IMR-90 (cell line): ENCODE data around the gene ABL1. TPM values are rescaled to one million over a fixed set of nuclear protein-coding genes. Genes with fewer than 3 reads are reported as not detected.

Experiments
- ATAC-seq: fragments of 200-7000 bp; cut with Tn5 transposase; 2 replicates; pipeline ENCODE4 v1.9.1; 2020; ENCODE audit warnings: low read depth, mild to moderate bottlenecking, moderate library complexity
- BruUV-seq: library from RNA; stranded (reverse); fragments of 400-500 nt; replicated peaks from 2 replicates; lab custom pipeline; 2021; lab: Mats Ljungman, UMichigan
- CTCF ChIA-PET: fragments of 300-600 bp; formaldehyde crosslinking; extraction: SDS; loops from one replicate; lab custom pipeline; 2021; ENCODE audit warnings: antibody characterized with exemption; lab: Yijun Ruan, JAX
- POLR2A ChIA-PET: fragments of 300-600 bp; sonication (Branson Sonifier 250); formaldehyde crosslinking; loops from one replicate; lab custom pipeline; 2022; ENCODE audit warnings: antibody characterized with exemption; ENCODE audit not compliant: unreplicated experiment; lab: Charles Lee
- DNase-seq: peaks from one replicate; pipeline ENCODE4 v3.0.0; 2013
- H2AFZ ChIP-seq: replicated peaks from 2 replicates; pipeline ENCODE3; 2013; ENCODE audit warnings: low read length, mild to moderate bottlenecking; ENCODE audit not compliant: poor library complexity
- H2AK5ac ChIP-seq: 2 replicates; pipeline ENCODE4 v1.6.1; 2013; ENCODE audit warnings: low read depth, low read length, inconsistent platforms
- H2AK9ac ChIP-seq: replicated peaks from 2 replicates; pipeline ENCODE3; 2013; ENCODE audit warnings: mild to moderate bottlenecking, low read depth, low read length, moderate library complexity; ENCODE audit not compliant: poor library complexity
- H2BK120ac ChIP-seq: 2 replicates; pipeline ENCODE4 v1.6.1; 2013; ENCODE audit warnings: low read depth, low read length, inconsistent platforms
- H2BK15ac ChIP-seq: 3 replicates; pipeline ENCODE4 v1.6.1; 2013; ENCODE audit warnings: low read depth, low read length, inconsistent platforms
- H2BK20ac ChIP-seq: 2 replicates; pipeline ENCODE4 v1.6.1; 2013; ENCODE audit warnings: low read depth, mild to moderate bottlenecking, inconsistent platforms, low read length, moderate library complexity
- H2BK5ac ChIP-seq: 2 replicates; pipeline ENCODE4 v1.6.1; 2013; ENCODE audit warnings: mild to moderate bottlenecking, low read depth, low read length, inconsistent platforms; ENCODE audit not compliant: poor library complexity, severe bottlenecking
- H3K14ac ChIP-seq: replicated peaks from 2 replicates; pipeline ENCODE4 v1.6.1; 2013; ENCODE audit warnings: low read depth, low read length, inconsistent platforms
- H3K18ac ChIP-seq: 2 replicates; pipeline ENCODE4 v1.6.1; 2013; ENCODE audit warnings: low read depth, low read length, control low read depth
- H3K23ac ChIP-seq: 2 replicates; pipeline ENCODE4 v1.6.1; 2013; ENCODE audit warnings: low read depth, low read length, inconsistent platforms
- H3K27ac ChIP-seq: 2 replicates; pipeline ENCODE4 v1.5.1; 2013; ENCODE audit warnings: mild to moderate bottlenecking, control low read depth, low read length; ENCODE audit not compliant: insufficient read depth
- H3K27me3 ChIP-seq: 2 replicates; pipeline ENCODE4 v1.6.1; 2013; ENCODE audit warnings: low read length; ENCODE audit not compliant: control insufficient read depth, insufficient read depth
- H3K36me3 ChIP-seq: 2 replicates; pipeline ENCODE4 v1.6.1; 2013; ENCODE audit warnings: low read length, mixed read lengths; ENCODE audit not compliant: control insufficient read depth, insufficient read depth
- H3K4ac ChIP-seq: 2 replicates; pipeline ENCODE4 v1.6.1; 2013; ENCODE audit warnings: low read depth, low read length, inconsistent platforms
- H3K4me1 ChIP-seq: 2 replicates; pipeline ENCODE4 v1.6.1; 2013; ENCODE audit warnings: low read length, mixed read lengths; ENCODE audit not compliant: control insufficient read depth, insufficient read depth
- H3K4me2 ChIP-seq: 2 replicates; pipeline ENCODE4 v1.6.1; 2013; ENCODE audit warnings: low read depth, mild to moderate bottlenecking, control low read depth, low read length, moderate library complexity
- H3K4me3 ChIP-seq: 2 replicates; pipeline ENCODE4 v1.5.1; 2013; ENCODE audit warnings: low read depth, mild to moderate bottlenecking, control low read depth, low read length, moderate library complexity; ENCODE audit not compliant: insufficient read depth
- H3K56ac ChIP-seq: 2 replicates; pipeline ENCODE4 v1.6.1; 2013; ENCODE audit warnings: low read length, inconsistent platforms; ENCODE audit not compliant: insufficient read depth; ENCODE audit errors: extremely low read depth
- H3K79me1 ChIP-seq, 2 experiments: 2 replicates each; pipeline ENCODE4 v1.6.1; 2013; ENCODE audit warnings: low read length in 2 of 2, inconsistent platforms in 1 of 2, low read depth in 1 of 2
- H3K9ac ChIP-seq: 2 replicates; pipeline ENCODE4 v1.6.1; 2013; ENCODE audit warnings: low read depth, low read length, control low read depth
- H3K9me1 ChIP-seq: 2 replicates; pipeline ENCODE4 v1.6.1; 2013; ENCODE audit warnings: low read length, inconsistent platforms; ENCODE audit not compliant: insufficient read depth
- H3K9me3 ChIP-seq: 2 replicates; pipeline ENCODE4 v1.6.1; 2013; ENCODE audit warnings: low read length; ENCODE audit not compliant: control insufficient read depth, insufficient read depth
- H4K20me1 ChIP-seq: 2 replicates; pipeline ENCODE4 v1.6.1; 2013; ENCODE audit warnings: low read length, inconsistent platforms; ENCODE audit not compliant: insufficient read depth
- H4K5ac ChIP-seq: 2 replicates; pipeline ENCODE4 v1.6.1; 2013; ENCODE audit warnings: mild to moderate bottlenecking, low read depth, low read length, control low read depth
- H4K8ac ChIP-seq, 2 experiments: 2 replicates each; pipeline ENCODE4 v1.6.1; 2013; ENCODE audit warnings: low read depth in 2 of 2, low read length in 2 of 2, control low read depth in 1 of 2, inconsistent platforms in 1 of 2
- H4K91ac ChIP-seq: 2 replicates; pipeline ENCODE4 v1.6.1; 2013; ENCODE audit warnings: low read depth, low read length, inconsistent platforms; ENCODE audit not compliant: insufficient read depth
- CHD1 ChIP-seq: IDR thresholded peaks from 2 replicates; pipeline ENCODE4 v1.6.1; 2012; ENCODE audit warnings: low read depth, low read length, improper control_type of control experiment
- CTCF ChIP-seq: conservative IDR thresholded peaks from 2 replicates; pipeline ENCODE4 v1.5.1; 2012; ENCODE audit warnings: mild to moderate bottlenecking, low read depth, low read length, improper control_type of control experiment
- MAFK ChIP-seq: IDR thresholded peaks from 2 replicates; pipeline ENCODE4 v1.6.1; 2012; ENCODE audit warnings: low read depth, low read length, improper control_type of control experiment
- NFE2L2 ChIP-seq: fragments of 150-350 bp; IDR thresholded peaks from 2 replicates; pipeline ENCODE4 v1.6.1; 2016; ENCODE audit warnings: low read depth, mild to moderate bottlenecking, low read length
- POLR2A ChIP-seq: IDR thresholded peaks from 2 replicates; pipeline ENCODE4 v1.6.1; 2012; ENCODE audit warnings: mild to moderate bottlenecking, low read depth, low read length
- USF2 ChIP-seq: fragments of 150-350 bp; IDR thresholded peaks from 2 replicates; pipeline ENCODE4 v1.6.1; 2017; ENCODE audit warnings: mild to moderate bottlenecking, antibody characterized with exemption, low read length, low read depth
- WGBS, 2 experiments: methylation state at CpG; one replicate each; pipeline versions ENCODE4 v1.1.5 to v1.1.7; 2013; ENCODE audit warnings: missing lambda C conversion rate in 2 of 2; ENCODE audit not compliant: insufficient read length in 1 of 2; ENCODE audit errors: extremely low coverage in 2 of 2; 5-methylcytosine and 5-hydroxymethylcytosine counted together
- dilution Hi-C: fragments of 300-500 bp; cut with HindIII; formaldehyde crosslinking; loops from one replicate; pipeline ENCODE4 v1.14.3; 2018; ENCODE audit warnings: low sequenced_read_pairs; ENCODE audit not compliant: unreplicated experiment
- in situ Hi-C: fragments of 300-500 bp; cut with MboI; formaldehyde crosslinking; loops from 3 replicates; pipeline ENCODE4 v1.14.3; 2019; ENCODE audit warnings: low sequenced_read_pairs, inconsistent platforms, mixed read lengths
- intact Hi-C: fragments of 100-400 bp; cut with micrococcal nuclease; formaldehyde crosslinking; loops from 2 replicates; pipeline ENCODE4 v1.10.0; 2022
- polyA plus RNA-seq, 3 experiments: library from polyadenylated mRNA; depleted of rRNA; stranded (reverse); fragments of >200 nt; gene quantifications; 2 replicates each; pipeline ENCODE4 v1.2.3, GENCODE V29; 2012; ENCODE audit warnings: low replicate concordance in 1 of 3
- total RNA-seq: library from RNA; depleted of rRNA; stranded (reverse); fragments of >200 nt; gene quantifications from 2 replicates; pipeline ENCODE4 v1.2.3, GENCODE V29; 2012

ABL1 gene
- total and polyA plus RNA-seq, 2 of the 4 experiments (the other 2 are of a cell fraction), result 33.7 to 49.1 TPM

- in situ Hi-C loops, result loop anchor here (5.0 kb wide), 1 partner anchor 154 kb away; no protein-coding TSS in a partner anchor
- H3K36me3 ChIP-seq, result peaks cover 51% of the 10 kb centered on the region
These were observed 26.5 kb downstream of the ABL1 start for GRCh38 chr9:130861372-130862180.

More at GRCh38 chr9:130861372-130862180, 26.5 kb downstream of the ABL1 start:
- Histone ChIP-seq H3K79me1 (peaks cover 37 to 93% of the 10 kb centered on the region in 2 experiments), H2BK120ac (peak overlapping the region; percentile 44; the same call in 1 of the 2 replicates), H4K5ac (peak overlapping the region; percentile 18; the same call in 1 of the 2 replicates), H3K4ac (peak overlapping the region; percentile 39; the same call in 1 of the 2 replicates), H2BK20ac (no peak overlapping the region), H3K27ac (peak overlapping the region; percentile 53), H3K9ac (peak overlapping the region; percentile 36; the same call in 1 of the 2 replicates), H3K18ac (peak overlapping the region; percentile 20; the same call in 1 of the 2 replicates), H2BK15ac (peak overlapping the region; percentile 46; the same call in 2 of the 3 replicates), H2AK9ac (no peak overlapping the region), H3K27me3 (no peaks in the 10 kb centered on the region), H3K14ac (peak overlapping the region; percentile 53; the same call in 1 of the 2 replicates), H2AFZ (no peak overlapping the region), H4K20me1 (peaks cover 77% of the 10 kb centered on the region), H3K4me2 (peak overlapping the region; percentile 58; the same call in 1 of the 2 replicates), H3K23ac (peak overlapping the region; percentile 19; the same call in 1 of the 2 replicates), H4K91ac (0 out of 2 replicates have a peak overlapping the region, but pooled peaks have one; percentile 17), H3K9me3 (no peaks in the 10 kb centered on the region), H4K8ac (peak overlapping the region; percentile 10 to 49; a peak in 2 of 4 replicates), H3K4me3 (no peak overlapping the region), H3K4me1 (peaks cover 35% of the 10 kb centered on the region), H2AK5ac (peak overlapping the region; percentile 88), H3K56ac (peak overlapping the region; percentile 7; the same call in 1 of the 2 replicates), H2BK5ac (peak overlapping the region; percentile 43), H3K9me1 (peaks cover 23% of the 10 kb centered on the region)
- POLR2A ChIA-PET, result interaction anchor here (0.6 kb wide), 2 partner anchors 42 to 98 kb away, joined by 3 to 18 read pairs; no protein-coding TSS in a partner anchor
- CTCF ChIA-PET, result interaction anchor here (0.5 to 1.4 kb wide), 3 partner anchors 90 to 137 kb away, joined by 3 to 4 read pairs (median 3); no protein-coding TSS in a partner anchor
- intact Hi-C loops, result loop anchor here (2.0 kb wide), 1 partner anchor 147 kb away; no protein-coding TSS in a partner anchor
- no peak for DNase-seq
- no peak for ATAC-seq
- dilution Hi-C loops, result no loop called here
- TF ChIP-seq CTCF (no peak), MAFK (no peak), POLR2A (peak; percentile 89), CHD1 (no peak), USF2 (no peak), NFE2L2 (0 out of 2 replicates have a peak, but pooled peaks have one; percentile 37)
- no CpG with 5 or more reads among the region's 8 CpGs for WGBS, 2 experiments
- BruUV-seq, result no TSS peak
